ENCODE measurements around the gene HBEGF. TPM values are rescaled to one million over a fixed set of nuclear protein-coding genes. Genes with fewer than 3 reads are reported as not detected.

HBEGF gene
- total RNA-seq, 2 donors from 2014 or later: 7.7 to 24.0 TPM

DNA sequence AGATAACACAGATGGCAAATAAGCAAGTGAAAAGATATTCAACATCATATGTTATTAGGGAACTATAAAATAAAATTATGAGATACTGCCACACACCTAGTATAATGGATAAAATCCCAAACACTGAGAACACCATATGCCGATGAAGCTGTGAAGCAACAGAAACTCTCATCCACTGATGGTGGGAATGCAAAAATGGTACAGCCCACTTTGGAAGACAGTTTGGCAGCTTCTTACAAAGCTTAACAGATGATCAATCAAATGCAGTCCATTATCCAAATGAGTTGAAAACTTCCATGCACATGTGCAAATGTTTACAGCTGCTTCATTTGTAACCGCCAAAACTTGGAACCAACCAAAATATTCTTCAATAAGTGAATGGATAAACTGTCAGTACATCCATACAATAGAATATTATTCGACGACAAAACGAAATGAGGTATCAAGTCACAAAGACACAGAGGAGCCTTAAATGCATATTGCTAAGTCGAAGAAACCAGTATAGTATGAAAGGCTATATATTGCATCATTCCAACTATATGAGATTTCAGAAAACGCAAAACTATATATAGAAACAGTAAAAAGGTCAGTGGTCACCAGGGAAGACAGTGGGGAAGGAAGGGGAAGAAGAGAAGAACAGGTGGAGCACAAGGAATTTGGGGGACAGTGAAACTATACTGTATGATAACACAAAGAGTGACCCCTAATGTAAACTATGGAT is 58.4 kb downstream of the HBEGF start:
- 85% methylated on average over 7 of the region's 7 CpGs for WGBS
- Histone ChIP-seq H3K36me3 (no peaks in the 10 kb centered on the region), H3K27me3 (replicated peaks; ENCODE audit: insufficient read depth) (no peaks in the 10 kb centered on the region), H3K27ac (no peak overlapping the region), H3K4me3 (no peak overlapping the region), H3K9me3 (no peaks in the 10 kb centered on the region), H3K4me1 (replicated peaks) (no peaks in the 10 kb centered on the region)
- DNase-seq (ENCODE audit: low spot score): no peak
- TF ChIP-seq POLR2A (IDR thresholded peaks at IDR 0.05): no peak
- TF ChIP-seq, protein P1, sequence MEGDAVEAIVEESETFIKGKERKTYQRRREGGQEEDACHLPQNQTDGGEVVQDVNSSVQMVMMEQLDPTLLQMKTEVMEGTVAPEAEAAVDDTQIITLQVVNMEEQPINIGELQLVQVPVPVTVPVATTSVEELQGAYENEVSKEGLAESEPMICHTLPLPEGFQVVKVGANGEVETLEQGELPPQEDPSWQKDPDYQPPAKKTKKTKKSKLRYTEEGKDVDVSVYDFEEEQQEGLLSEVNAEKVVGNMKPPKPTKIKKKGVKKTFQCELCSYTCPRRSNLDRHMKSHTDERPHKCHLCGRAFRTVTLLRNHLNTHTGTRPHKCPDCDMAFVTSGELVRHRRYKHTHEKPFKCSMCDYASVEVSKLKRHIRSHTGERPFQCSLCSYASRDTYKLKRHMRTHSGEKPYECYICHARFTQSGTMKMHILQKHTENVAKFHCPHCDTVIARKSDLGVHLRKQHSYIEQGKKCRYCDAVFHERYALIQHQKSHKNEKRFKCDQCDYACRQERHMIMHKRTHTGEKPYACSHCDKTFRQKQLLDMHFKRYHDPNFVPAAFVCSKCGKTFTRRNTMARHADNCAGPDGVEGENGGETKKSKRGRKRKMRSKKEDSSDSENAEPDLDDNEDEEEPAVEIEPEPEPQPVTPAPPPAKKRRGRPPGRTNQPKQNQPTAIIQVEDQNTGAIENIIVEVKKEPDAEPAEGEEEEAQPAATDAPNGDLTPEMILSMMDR (IDR thresholded peaks at IDR 0.05): no peak
- TF ChIP-seq POLR2AphosphoS5 (IDR thresholded peaks at IDR 0.05): no peak
- intact Hi-C loops (cut with DNase I): no loop called here

DNA sequence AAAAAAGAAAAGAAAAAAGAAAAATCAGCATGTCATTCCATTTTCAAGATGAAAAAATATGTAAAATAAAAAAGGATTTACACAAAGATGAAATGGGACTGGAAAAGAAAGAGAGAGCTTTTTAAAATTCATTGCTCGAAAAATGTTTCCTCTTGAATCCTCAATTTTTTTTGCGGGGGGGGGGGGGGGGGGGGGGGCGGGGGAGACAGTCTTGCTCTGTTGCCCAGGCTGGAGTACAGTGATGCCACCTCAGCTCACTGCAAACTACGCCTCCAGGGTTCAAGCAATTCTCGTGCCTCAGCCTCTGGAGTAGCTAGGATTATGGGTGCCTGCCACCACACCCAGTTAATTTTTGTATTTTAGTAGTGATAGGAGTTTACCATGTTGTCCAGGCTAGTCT is 60.0 kb downstream of the HBEGF start:
- no peaks in the 10 kb centered on the region for H3K27me3 ChIP-seq (replicated peaks; ENCODE audit: insufficient read depth)
- no peak overlapping the region for H3K4me3 ChIP-seq
- H3K4me1 ChIP-seq (replicated peaks): no peaks in the 10 kb centered on the region
- DNase-seq (ENCODE audit: low spot score): no peak
- WGBS: 84% methylated on average over 5 of the region's 5 CpGs
- H3K36me3 ChIP-seq: no peaks in the 10 kb centered on the region
- H3K27ac ChIP-seq: no peak overlapping the region
- H3K9me3 ChIP-seq: no peaks in the 10 kb centered on the region
- intact Hi-C loops (cut with DNase I): no loop called here
- TF ChIP-seq POLR2AphosphoS5 (IDR thresholded peaks at IDR 0.05) (no peak), POLR2A (IDR thresholded peaks at IDR 0.05) (no peak)
- TF ChIP-seq, protein P1 (IDR thresholded peaks at IDR 0.05): no peak

DNA sequence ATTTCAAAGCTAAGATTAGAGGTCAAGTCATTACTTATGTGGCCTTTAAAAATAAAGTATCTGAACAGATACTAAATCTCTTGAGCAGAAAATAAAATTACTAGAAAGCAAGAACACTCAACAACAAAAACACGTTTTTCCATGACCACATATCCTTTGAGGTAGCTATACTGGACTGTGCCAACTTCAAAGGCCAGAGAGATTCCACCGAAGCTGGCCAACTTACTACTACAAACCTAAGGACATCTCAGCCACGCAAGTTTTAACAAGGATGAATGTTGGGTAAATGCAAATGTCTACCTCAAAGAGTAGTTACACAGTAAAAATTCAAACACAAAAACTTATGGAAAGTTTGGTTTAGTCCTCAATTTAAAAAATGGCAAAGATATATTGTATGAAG is 62.4 kb downstream of the HBEGF start:
- H3K27me3 ChIP-seq (replicated peaks; ENCODE audit: insufficient read depth): no peaks in the 10 kb centered on the region
- H3K36me3 ChIP-seq: no peaks in the 10 kb centered on the region
- WGBS: 85% methylated on average over 3 of the region's 3 CpGs
- intact Hi-C loops (cut with DNase I): no loop called here
- DNase-seq (ENCODE audit: low spot score): no peak
- TF ChIP-seq POLR2A (IDR thresholded peaks at IDR 0.05) (no peak), POLR2AphosphoS5 (IDR thresholded peaks at IDR 0.05) (no peak)
- TF ChIP-seq, protein P1 (IDR thresholded peaks at IDR 0.05): no peak
- H3K4me3 ChIP-seq: no peak overlapping the region
- no peak overlapping the region for H3K27ac ChIP-seq
- no peaks in the 10 kb centered on the region for H3K4me1 ChIP-seq (replicated peaks)
- H3K9me3 ChIP-seq: no peaks in the 10 kb centered on the region

Other genes with a start within 250 kb of the HBEGF start
- 10 to 100 TPM; 24.2 to 27.2 TPM for gene PURA, start 232.5 kb downstream of the HBEGF start, total RNA-seq
- 10 to 100 TPM; 10.5 to 13.8 TPM for gene IGIP, start 220.7 kb downstream of the HBEGF start, total RNA-seq
- gene CYSTM1, start 171.4 kb downstream of the HBEGF start, total RNA-seq: 10 to 100 TPM; 37.0 to 51.7 TPM
- 100 to 1,000 TPM in 1 of 2 donors, 10 to 100 TPM in 1; 88.0 to 145 TPM for gene PFDN1, start 43.5 kb downstream of the HBEGF start, total RNA-seq
- gene SLC4A9, start 13.6 kb upstream of the HBEGF start, total RNA-seq: not detected
- 100 to 1,000 TPM in 1 of 2 donors, 10 to 100 TPM in 1; 69.7 to 112 TPM for gene ANKHD1, start 55.2 kb upstream of the HBEGF start, total RNA-seq
- gene EIF4EBP3, start 201.1 kb upstream of the HBEGF start, total RNA-seq: 10 to 100 TPM; 28.3 to 41.4 TPM
- 10 to 100 TPM; 31.6 to 33.6 TPM for gene SRA1, start 210.9 kb upstream of the HBEGF start, total RNA-seq
- gene APBB3, start 218.0 kb upstream of the HBEGF start, total RNA-seq: 10 to 100 TPM; 23.7 to 70.7 TPM
- gene SLC35A4, start 218.2 kb upstream of the HBEGF start, total RNA-seq: 100 to 1,000 TPM in 1 of 2 donors, 10 to 100 TPM in 1; 61.8 to 107 TPM